Endothelial cell of umbilical vein (primary cell): ENCODE results near the gene PTGER2. TPM values are rescaled to one million over a fixed set of nuclear protein-coding genes. Genes with fewer than 3 reads are reported as not detected.

Experiments used
- BruUV-seq: library from RNA; stranded (reverse); fragments of 400-500 nt; replicated peaks from 2 replicates; lab custom pipeline; 2021; lab: Mats Ljungman, UMichigan
- CTCF ChIA-PET: fragments of 300-600, 350-600 bp; sonication (Branson Sonifier 250); formaldehyde crosslinking; loops from one replicate; lab custom pipeline; 2021; ENCODE audit warnings: antibody characterized with exemption, inconsistent platforms; lab: Charles Lee
- POLR2A ChIA-PET: fragments of 300-600, 350-600 bp; sonication (Branson Sonifier 250); formaldehyde crosslinking; loops from one replicate; lab custom pipeline; 2021; ENCODE audit warnings: antibody characterized with exemption, inconsistent platforms; lab: Charles Lee
- DNase-seq: peaks from one replicate; pipeline ENCODE4 v3.0.0-alpha.2; 2011; ENCODE audit warnings: low read depth, low spot score
- FAIRE-seq: peaks from 2 replicates; lab custom pipeline; 2011; peaks lifted over from hg19 to GRCh38; lab: Jason Lieb, UNC
- H2AFZ ChIP-seq: 2 replicates; pipeline ENCODE4 v1.6.0; 2012; ENCODE audit warnings: low read depth, low read length, control low read depth, inconsistent platforms
- H3K27ac ChIP-seq: 2 replicates; pipeline ENCODE4 v1.5.1; 2011; ENCODE audit warnings: low read depth, mild to moderate bottlenecking, control low read depth, low read length, moderate library complexity; ENCODE audit not compliant: insufficient read depth
- H3K27me3 ChIP-seq, 2 experiments: 2 replicates each; pipeline versions ENCODE4 v1.6.0 to v1.6.1; 2011; ENCODE audit warnings: low read length in 2 of 2, mixed read lengths in 1 of 2; ENCODE audit not compliant: control insufficient read depth in 2 of 2, insufficient read depth in 2 of 2
- H3K36me3 ChIP-seq, 2 experiments: 2 replicates in 1 of 2; 3 replicates in 1 of 2; pipeline ENCODE4 v1.5.1; 2011; ENCODE audit warnings: low read length in 2 of 2, mild to moderate bottlenecking in 1 of 2, moderate library complexity in 1 of 2; ENCODE audit not compliant: control insufficient read depth in 2 of 2, insufficient read depth in 2 of 2; ENCODE audit errors: extremely low read depth in 1 of 2
- H3K4me1 ChIP-seq: 3 replicates; pipeline ENCODE4 v1.5.1; 2011; ENCODE audit warnings: mild to moderate bottlenecking, low read length; ENCODE audit not compliant: control insufficient read depth, insufficient read depth; ENCODE audit errors: extremely low read depth
- H3K4me2 ChIP-seq: 2 replicates; pipeline ENCODE4 v1.6.1; 2011; ENCODE audit warnings: low read length, control low read depth, mixed read lengths; ENCODE audit not compliant: insufficient read depth
- H3K4me3 ChIP-seq, 3 experiments: fragments of 200-600 bp in 1 of 3; sonication (generic), shearing (Covaris generic) in 1 of 3; replicated peaks in 1 of 3; 2 replicates each; pipeline ENCODE4 v1.5.1; 2011 to 2016; ENCODE audit warnings: control low read depth in 3 of 3, low read length in 3 of 3, mild to moderate bottlenecking in 2 of 3, inconsistent platforms in 1 of 3, low read depth in 1 of 3, moderate library complexity in 1 of 3; ENCODE audit not compliant: insufficient read depth in 1 of 3
- H3K79me2 ChIP-seq: 2 replicates; pipeline ENCODE4 v1.6.0; 2012; ENCODE audit warnings: low read length, inconsistent platforms; ENCODE audit not compliant: control insufficient read depth, insufficient read depth
- H3K9ac ChIP-seq: replicated peaks from 2 replicates; pipeline ENCODE3; 2011; ENCODE audit warnings: low read length, control low read depth; ENCODE audit not compliant: insufficient read depth; ENCODE audit errors: extremely low read depth
- H3K9me1 ChIP-seq: replicated peaks from 3 replicates; pipeline ENCODE4 v1.6.0; 2011; ENCODE audit warnings: mild to moderate bottlenecking, low read length; ENCODE audit not compliant: control insufficient read depth, insufficient read depth; ENCODE audit errors: extremely low read depth
- H3K9me3 ChIP-seq: replicated peaks from 2 replicates; pipeline ENCODE4 v1.5.1; 2012; ENCODE audit warnings: low read length, inconsistent platforms; ENCODE audit not compliant: control insufficient read depth, insufficient read depth
- H4K20me1 ChIP-seq: replicated peaks from 2 replicates; pipeline ENCODE3; 2011; ENCODE audit warnings: mild to moderate bottlenecking, low read length; ENCODE audit not compliant: control insufficient read depth, insufficient read depth; ENCODE audit errors: extremely low read depth
- CTCF ChIP-seq, 2 donors: IDR thresholded peaks; 1 replicate in 1 of 2; 2 replicates in 1 of 2; pipeline ENCODE4 v1.5.1; 2011; ENCODE audit warnings: low read length in 2 of 2, mild to moderate bottlenecking in 2 of 2, moderate library complexity in 2 of 2, control low read depth in 1 of 2, inconsistent platforms in 1 of 2, low read depth in 1 of 2; ENCODE audit not compliant: insufficient read depth in 1 of 2; ENCODE audit errors: extremely low read depth in 1 of 2
- EZH2 ChIP-seq: IDR thresholded peaks from 2 replicates; pipeline ENCODE4 v1.6.1; 2012; ENCODE audit warnings: borderline replicate concordance, low read depth, mild to moderate bottlenecking, moderate library complexity, low read length, inconsistent platforms; ENCODE audit not compliant: severe bottlenecking
- FOS ChIP-seq: IDR thresholded peaks from 2 replicates; pipeline ENCODE4 v1.6.1; 2011; ENCODE audit warnings: mild to moderate bottlenecking, low read length, moderate library complexity, borderline replicate concordance; ENCODE audit not compliant: insufficient read depth
- GATA2 ChIP-seq: IDR thresholded peaks from 2 replicates; pipeline ENCODE4 v1.7.0; 2011; ENCODE audit warnings: low read depth, mild to moderate bottlenecking, moderate library complexity, mixed read lengths, low read length; ENCODE audit not compliant: insufficient read length, insufficient read depth
- JUN ChIP-seq: IDR thresholded peaks from 2 replicates; pipeline ENCODE4 v1.6.1; 2011; ENCODE audit warnings: borderline replicate concordance, low read depth; ENCODE audit not compliant: insufficient read length, insufficient read depth
- MAX ChIP-seq: IDR thresholded peaks from 2 replicates; pipeline ENCODE4 v1.6.1; 2011; ENCODE audit not compliant: insufficient read depth, insufficient read length
- MYC ChIP-seq: IDR thresholded peaks from one replicate; pipeline ENCODE4 v1.6.1; 2011; ENCODE audit warnings: mild to moderate bottlenecking, low read depth, low read length
- POLR2A ChIP-seq: IDR thresholded peaks from 2 replicates; pipeline ENCODE4 v1.6.1; 2012; ENCODE audit warnings: low read depth, mild to moderate bottlenecking, control low read depth, low read length
- POLR2AphosphoS5 ChIP-seq: IDR thresholded peaks from 2 replicates; pipeline ENCODE4 v1.6.1; 2012; ENCODE audit warnings: low read depth, mild to moderate bottlenecking, control low read depth, low read length, moderate library complexity; ENCODE audit not compliant: insufficient read depth
- dilution Hi-C: fragments of 300-500 bp; cut with MboI; formaldehyde crosslinking; loops from one replicate; pipeline ENCODE4 v1.15.0; 2019; ENCODE audit warnings: low sequenced_read_pairs; ENCODE audit not compliant: extremely low pct_ligation_motif_present
- intact Hi-C: fragments of 100-400 bp; cut with micrococcal nuclease; formaldehyde crosslinking; loops from one replicate; pipeline ENCODE4 v1.10.0; 2022
- polyA plus RNA-seq, 4 experiments: library from polyadenylated mRNA; depleted of rRNA in 3 of 4; stranded (reverse) in 3 of 4; unstranded in 1 of 4; fragments of >200 nt; gene quantifications; 2 replicates each; pipeline versions ENCODE4 v1.2.1 to v1.2.3, GENCODE V29; 2011 to 2012; ENCODE audit warnings: missing spikeins in 1 of 4
- total RNA-seq: library from RNA; stranded (reverse); gene quantifications from 2 replicates; pipeline ENCODE4 v1.2.3, GENCODE V29; 2021

PTGER2 gene
- total and polyA plus RNA-seq, 2 donors (not counting 3 experiments of a cell fraction or from before 2014, with no cell fraction given): not detected

- no peaks in the 10 kb centered on the region for H3K4me1 ChIP-seq
- no peaks in the 10 kb centered on the region for H3K9me1 ChIP-seq
- H4K20me1 ChIP-seq: no peaks in the 10 kb centered on the region
- no peaks in the 10 kb centered on the region for H3K9me3 ChIP-seq
- intact Hi-C loops (no loop called here), dilution Hi-C loops (no loop called here)
- peaks cover 9 to 32% of the 10 kb centered on the region in 2 experiments for H3K27me3 ChIP-seq
- no TSS peak for BruUV-seq
- H3K36me3 ChIP-seq: no peaks in the 10 kb centered on the region
- H2AFZ ChIP-seq: no peak overlapping the region
- no peaks in the 10 kb centered on the region for H3K79me2 ChIP-seq
- H3K27ac ChIP-seq: no peak overlapping the region
- TF ChIP-seq CTCF (IDR thresholded peaks at IDR 0.05; ENCODE audit: extremely low read depth in 1 of 2, insufficient read depth in 1 of 2, low read depth in 1 of 2, low read length in 2 of 2) (no peak), MYC (no peak), POLR2AphosphoS5 (no peak), GATA2 (no peak), MAX (no peak), JUN (no peak), FOS (no peak), EZH2 (no peak), POLR2A (no peak)
- FAIRE-seq (no peak), DNase-seq (no peak)
- no peak overlapping the region for H3K4me2 ChIP-seq
- POLR2A ChIA-PET: no interaction called here
- no peak overlapping the region for H3K4me3 ChIP-seq
- no peak overlapping the region for H3K9ac ChIP-seq
- CTCF ChIA-PET: no interaction called here
These were observed 36.6 kb upstream of the PTGER2 start for GRCh38 chr14:52277552-52277951.
